H1 (cell line): Measurements from ENCODE around the gene NDNF. TPM values are rescaled to one million over a fixed set of nuclear protein-coding genes. Genes with fewer than 3 reads are reported as not detected.

Experiments used
- CHD2 ChIP-seq: IDR thresholded peaks from 2 replicates; pipeline ENCODE4 v1.6.1; 2012; ENCODE audit warnings: low read length, improper control_type of control experiment
- CHD7 ChIP-seq: fragments of 300-600 bp; sonication (generic); IDR thresholded peaks from 2 replicates; pipeline ENCODE4 v1.7.1; 2012; ENCODE audit warnings: low read length, moderate library complexity, mild to moderate bottlenecking, inconsistent platforms; ENCODE audit not compliant: insufficient replicate concordance
- polyA plus RNA-seq, 7 experiments: library from polyadenylated mRNA; depleted of rRNA in 3 of 7; stranded (reverse) in 5 of 7; unstranded in 2 of 7; fragments of >200 nt in 5 of 7; fragments of 200-250 nt in 2 of 7; gene quantifications; 1 replicate in 5 of 7; 2 replicates in 1 of 7; 4 replicates in 1 of 7; pipeline versions ENCODE4 v1.2.1 to v1.2.3, GENCODE V29; 2011 to 2013; ENCODE audit warnings: missing spikeins in 2 of 7, mixed read lengths in 2 of 7
- total RNA-seq: library from RNA; stranded (reverse); fragmentation: NEBNext Ultra II Directional; extraction: Animal tissue kit (Norgen Biotek cat#: 25700); gene quantifications from 2 replicates; pipeline ENCODE4 v1.2.1, GENCODE V29; 2021

NDNF gene
- total and polyA plus RNA-seq, 2 of the 8 experiments (the other 6 are each of a cell fraction or from before 2014, with no cell fraction given) = 0.70 to 1.6 TPM

GRCh38 chr4:121070274-121070673 is 2.1 kb downstream of the NDNF start (continued):
- TF ChIP-seq CHD7 (peak; percentile 67), CHD2 (no peak)
